OCI-LY3 (cell line): Measurements from ENCODE around the gene PPP1R2.

ENCODE experiments used
- H2AFZ ChIP-seq: fragments of 200-600, 300-600 bp; shearing (Covaris generic); 2 replicates; pipeline ENCODE4 v1.6.0; 2014; ENCODE audit warnings: antibody characterized with exemption, low read depth, low read length
- H3K27ac ChIP-seq: fragments of 200-600, 300-600 bp; sonication (generic); 2 replicates; pipeline ENCODE4 v1.5.1; 2014; ENCODE audit warnings: mild to moderate bottlenecking, low read length, moderate library complexity, mixed read lengths
- H3K27me3 ChIP-seq: fragments of 200-600, 300-600 bp; sonication (generic); 2 replicates; pipeline ENCODE4 v1.6.1; 2014; ENCODE audit warnings: low read depth, low read length, mixed read lengths
- H3K36me3 ChIP-seq: fragments of 200-600, 300-600 bp; sonication (generic); replicated peaks from 2 replicates; pipeline ENCODE3; 2014; ENCODE audit warnings: low read depth, low read length, mixed read lengths
- H3K4me1 ChIP-seq: fragments of 300-600, 200-600 bp; sonication (generic); 2 replicates; pipeline ENCODE4 v1.6.1; 2014; ENCODE audit warnings: low read length, mixed read lengths
- H3K4me2 ChIP-seq: fragments of 200-600, 300-600 bp; sonication (generic); 2 replicates; pipeline ENCODE4 v1.6.1; 2014; ENCODE audit warnings: low read length, mixed read lengths
- H3K4me3 ChIP-seq: fragments of 300-600, 200-600 bp; sonication (generic); 2 replicates; pipeline ENCODE4 v1.5.1; 2014; ENCODE audit warnings: antibody characterized with exemption, mild to moderate bottlenecking, low read length, moderate library complexity
- H3K79me2 ChIP-seq: fragments of 300-600, 200-600 bp; shearing (Covaris generic); 2 replicates; pipeline ENCODE4 v1.6.1; 2014; ENCODE audit warnings: mild to moderate bottlenecking, low read length, mixed read lengths
- H3K9ac ChIP-seq: fragments of 300-600, 200-600 bp; shearing (Covaris generic); 2 replicates; pipeline ENCODE4 v1.6.0; 2014; ENCODE audit warnings: mild to moderate bottlenecking, low read length, moderate library complexity
- H3K9me3 ChIP-seq: fragments of 200-600, 300-600 bp; shearing (Covaris generic); 2 replicates; pipeline ENCODE4 v1.6.1; 2014; ENCODE audit warnings: low read length, mixed read lengths; ENCODE audit not compliant: insufficient read depth
- H4K20me1 ChIP-seq: fragments of 200-600, 300-600 bp; sonication (generic); 2 replicates; pipeline ENCODE4 v1.6.1; 2016; ENCODE audit warnings: low read length, mixed read lengths; ENCODE audit not compliant: insufficient read depth
- EZH2phosphoT487 ChIP-seq: fragments of 200-600 bp; shearing (Covaris generic); IDR thresholded peaks from 2 replicates; pipeline ENCODE4 v1.6.1; 2018; ENCODE audit warnings: antibody characterized with exemption, mixed run types, low read depth
- TF ChIP-seq, protein P1 (sequence below): fragments of 200-600, 300-600 bp; sonication (generic); IDR thresholded peaks from 2 replicates; pipeline ENCODE4 v1.5.1; 2014; ENCODE audit warnings: antibody characterized with exemption, low read length, low read depth

The PPP1R2 gene

DNA sequence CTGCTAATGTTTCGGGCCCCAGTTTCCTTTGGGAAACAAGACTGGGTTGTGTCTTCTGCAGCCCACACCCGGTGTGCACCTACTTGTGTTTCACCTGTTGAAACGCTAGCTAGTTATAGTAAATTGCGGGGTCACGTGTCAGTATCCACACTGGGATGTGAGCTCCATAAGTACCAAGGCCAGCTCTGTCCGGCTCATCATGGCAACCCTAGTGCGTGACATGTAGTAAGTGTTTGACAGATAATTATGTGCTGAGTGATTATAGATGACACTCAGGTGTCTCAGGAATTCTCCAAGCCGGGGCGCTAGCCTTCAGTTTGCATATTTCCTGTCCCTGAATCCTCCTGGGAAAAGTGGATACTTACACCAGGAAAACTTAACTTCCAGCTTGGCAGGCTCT is 27.8 kb upstream of the PPP1R2 start:
- Histone ChIP-seq H3K36me3 (no peaks in the 10 kb centered on the region), H3K4me3 (no peak overlapping the region), H3K4me1 (no peaks in the 10 kb centered on the region), H3K9ac (no peak overlapping the region), H3K9me3 (no peaks in the 10 kb centered on the region), H2AFZ (no peak overlapping the region), H3K27me3 (peaks cover 13% of the 10 kb centered on the region; the same call in 1 of the 2 replicates), H3K79me2 (no peaks in the 10 kb centered on the region), H4K20me1 (no peaks in the 10 kb centered on the region), H3K27ac (no peak overlapping the region), H3K4me2 (no peak overlapping the region)
- TF ChIP-seq EZH2phosphoT487, result no peak
- TF ChIP-seq, protein P1, sequence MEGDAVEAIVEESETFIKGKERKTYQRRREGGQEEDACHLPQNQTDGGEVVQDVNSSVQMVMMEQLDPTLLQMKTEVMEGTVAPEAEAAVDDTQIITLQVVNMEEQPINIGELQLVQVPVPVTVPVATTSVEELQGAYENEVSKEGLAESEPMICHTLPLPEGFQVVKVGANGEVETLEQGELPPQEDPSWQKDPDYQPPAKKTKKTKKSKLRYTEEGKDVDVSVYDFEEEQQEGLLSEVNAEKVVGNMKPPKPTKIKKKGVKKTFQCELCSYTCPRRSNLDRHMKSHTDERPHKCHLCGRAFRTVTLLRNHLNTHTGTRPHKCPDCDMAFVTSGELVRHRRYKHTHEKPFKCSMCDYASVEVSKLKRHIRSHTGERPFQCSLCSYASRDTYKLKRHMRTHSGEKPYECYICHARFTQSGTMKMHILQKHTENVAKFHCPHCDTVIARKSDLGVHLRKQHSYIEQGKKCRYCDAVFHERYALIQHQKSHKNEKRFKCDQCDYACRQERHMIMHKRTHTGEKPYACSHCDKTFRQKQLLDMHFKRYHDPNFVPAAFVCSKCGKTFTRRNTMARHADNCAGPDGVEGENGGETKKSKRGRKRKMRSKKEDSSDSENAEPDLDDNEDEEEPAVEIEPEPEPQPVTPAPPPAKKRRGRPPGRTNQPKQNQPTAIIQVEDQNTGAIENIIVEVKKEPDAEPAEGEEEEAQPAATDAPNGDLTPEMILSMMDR, result no peak

DNA sequence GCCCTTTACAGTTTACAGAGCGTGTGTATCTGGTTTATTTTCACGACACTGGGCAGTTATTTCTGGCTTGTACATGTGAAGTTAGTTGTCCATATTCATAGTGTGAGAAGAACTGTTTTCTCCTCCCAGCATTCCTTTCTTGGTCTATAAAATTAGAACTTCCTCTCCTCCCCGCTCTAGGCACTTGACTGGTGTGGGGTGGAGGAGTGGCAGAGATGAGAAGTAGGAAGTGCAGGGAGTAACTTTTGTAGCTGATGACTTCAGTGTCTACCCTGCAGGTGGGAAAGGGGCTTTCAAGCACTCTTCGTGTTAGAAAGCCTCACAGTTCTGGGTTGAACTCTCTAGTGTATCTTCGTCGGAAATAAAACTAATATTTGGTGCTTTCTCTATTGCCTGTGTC is 27.2 kb upstream of the PPP1R2 start:
- no peaks in the 10 kb centered on the region for H3K9me3 ChIP-seq

DNA sequence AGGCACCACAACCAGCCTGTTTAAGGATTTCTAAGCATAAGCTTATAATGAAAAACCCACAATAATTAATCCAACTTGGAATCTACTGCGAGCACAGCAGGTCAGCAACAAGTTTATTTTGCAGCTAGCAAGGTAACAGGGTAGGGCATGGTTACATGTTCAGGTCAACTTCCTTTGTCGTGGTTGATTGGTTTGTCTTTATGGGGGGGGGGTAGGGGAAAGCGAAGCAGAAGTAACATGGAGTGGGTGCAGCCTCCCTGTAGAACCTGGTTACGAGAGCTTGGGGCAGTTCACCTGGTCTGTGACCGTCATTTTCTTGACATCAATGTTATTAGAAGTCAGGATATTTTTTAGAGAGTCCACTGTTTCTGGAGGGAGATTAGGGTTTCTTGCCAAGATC is 25.5 kb upstream of the PPP1R2 start:
- TF ChIP-seq, protein P1, result no peak
- TF ChIP-seq EZH2phosphoT487, result no peak
- H3K79me2 ChIP-seq, result no peaks in the 10 kb centered on the region
- H3K27me3 ChIP-seq, result peaks cover 13% of the 10 kb centered on the region; the same call in 1 of the 2 replicates
- no peak overlapping the region for H3K27ac ChIP-seq
- H3K4me2 ChIP-seq, result no peak overlapping the region
- no peaks in the 10 kb centered on the region for H4K20me1 ChIP-seq
- H3K9ac ChIP-seq, result no peak overlapping the region
- H2AFZ ChIP-seq, result no peak overlapping the region
- H3K9me3 ChIP-seq, result no peaks in the 10 kb centered on the region
- no peaks in the 10 kb centered on the region for H3K36me3 ChIP-seq
- no peak overlapping the region for H3K4me3 ChIP-seq
- no peaks in the 10 kb centered on the region for H3K4me1 ChIP-seq

More for the DNA sequence above, 27.2 kb upstream of the PPP1R2 start:
- H3K4me1 ChIP-seq, result no peaks in the 10 kb centered on the region
- H3K4me2 ChIP-seq, result no peak overlapping the region
- no peaks in the 10 kb centered on the region for H4K20me1 ChIP-seq
- TF ChIP-seq, protein P1, result no peak
- TF ChIP-seq EZH2phosphoT487, result no peak
- H3K27ac ChIP-seq, result no peak overlapping the region
- H3K36me3 ChIP-seq, result no peaks in the 10 kb centered on the region
- H3K27me3 ChIP-seq, result peaks cover 13% of the 10 kb centered on the region; the same call in 1 of the 2 replicates
- no peak overlapping the region for H3K4me3 ChIP-seq
- no peaks in the 10 kb centered on the region for H3K79me2 ChIP-seq
- H2AFZ ChIP-seq, result no peak overlapping the region
- H3K9ac ChIP-seq, result no peak overlapping the region

DNA sequence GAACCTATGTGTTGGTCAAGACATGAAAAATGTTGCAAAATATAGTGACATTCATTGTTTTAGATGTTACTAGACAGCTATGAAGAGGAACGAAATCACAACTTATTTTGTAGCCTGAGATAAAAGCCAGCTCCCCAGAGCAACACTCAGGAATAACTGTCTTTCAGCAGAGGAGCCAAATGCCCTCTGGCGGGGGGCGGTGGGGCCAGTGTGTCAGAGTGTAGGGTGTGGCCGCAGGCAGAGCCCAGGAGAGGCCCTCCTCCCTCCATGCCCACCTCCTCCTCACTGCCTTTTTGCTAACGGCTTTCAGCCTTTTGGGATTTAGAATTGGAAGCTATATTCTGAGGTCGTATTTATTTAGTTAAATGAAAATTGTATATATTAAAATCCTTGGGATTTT is 23.7 kb upstream of the PPP1R2 start:
- H3K27me3 ChIP-seq, result peaks cover 13% of the 10 kb centered on the region; the same call in 1 of the 2 replicates
- H3K4me3 ChIP-seq, result no peak overlapping the region
- no peak for TF ChIP-seq EZH2phosphoT487
- TF ChIP-seq, protein P1, result no peak
- H3K9me3 ChIP-seq, result no peaks in the 10 kb centered on the region
- no peak overlapping the region for H2AFZ ChIP-seq
- no peak overlapping the region for H3K9ac ChIP-seq
- H3K4me1 ChIP-seq, result no peaks in the 10 kb centered on the region
- H3K79me2 ChIP-seq, result no peaks in the 10 kb centered on the region
- no peak overlapping the region for H3K4me2 ChIP-seq
- H3K36me3 ChIP-seq, result no peaks in the 10 kb centered on the region
- H3K27ac ChIP-seq, result no peak overlapping the region
- no peaks in the 10 kb centered on the region for H4K20me1 ChIP-seq
